ENCODE results near the gene RAD51B.

DNA sequence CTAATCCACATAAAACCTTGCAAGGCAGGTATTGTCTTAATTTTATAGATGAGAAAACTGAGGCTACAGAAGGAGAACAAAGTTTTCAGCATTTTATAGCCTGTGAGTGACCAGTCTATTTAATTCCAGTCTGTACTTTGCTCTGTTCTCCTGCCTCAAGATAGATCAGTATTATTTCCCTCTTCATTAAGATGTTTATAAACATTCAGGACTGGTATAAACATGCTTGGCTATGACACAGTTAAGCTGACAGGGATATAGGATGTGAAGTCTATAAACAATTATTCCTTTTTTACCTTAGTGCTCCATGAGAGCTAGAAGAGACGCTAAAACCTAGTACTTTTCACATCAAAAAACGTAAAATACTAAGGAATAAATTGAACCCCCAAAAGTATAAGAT, 287.3 kb downstream of the RAD51B start:
- TF ChIP-seq, protein P1, sequence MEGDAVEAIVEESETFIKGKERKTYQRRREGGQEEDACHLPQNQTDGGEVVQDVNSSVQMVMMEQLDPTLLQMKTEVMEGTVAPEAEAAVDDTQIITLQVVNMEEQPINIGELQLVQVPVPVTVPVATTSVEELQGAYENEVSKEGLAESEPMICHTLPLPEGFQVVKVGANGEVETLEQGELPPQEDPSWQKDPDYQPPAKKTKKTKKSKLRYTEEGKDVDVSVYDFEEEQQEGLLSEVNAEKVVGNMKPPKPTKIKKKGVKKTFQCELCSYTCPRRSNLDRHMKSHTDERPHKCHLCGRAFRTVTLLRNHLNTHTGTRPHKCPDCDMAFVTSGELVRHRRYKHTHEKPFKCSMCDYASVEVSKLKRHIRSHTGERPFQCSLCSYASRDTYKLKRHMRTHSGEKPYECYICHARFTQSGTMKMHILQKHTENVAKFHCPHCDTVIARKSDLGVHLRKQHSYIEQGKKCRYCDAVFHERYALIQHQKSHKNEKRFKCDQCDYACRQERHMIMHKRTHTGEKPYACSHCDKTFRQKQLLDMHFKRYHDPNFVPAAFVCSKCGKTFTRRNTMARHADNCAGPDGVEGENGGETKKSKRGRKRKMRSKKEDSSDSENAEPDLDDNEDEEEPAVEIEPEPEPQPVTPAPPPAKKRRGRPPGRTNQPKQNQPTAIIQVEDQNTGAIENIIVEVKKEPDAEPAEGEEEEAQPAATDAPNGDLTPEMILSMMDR (conservative IDR thresholded peaks at IDR 0.05 in 1 of 2, IDR thresholded peaks at IDR 0.05 in 1 of 2; ENCODE audit: low read depth in 1 of 2, low read length in 2 of 2), result no peak
- TF ChIP-seq EZH2 (IDR thresholded peaks at IDR 0.05; ENCODE audit: low read length, missing control alignments), result no peak
